Activated CD4-positive, alpha-beta T cell treated with anti-CD3 and anti-CD28 coated beads, Interleukin-2, amount 50 U/mL, for 48 hours (primary cell): ENCODE measurements around the gene SLC30A9.

Source experiments
- DNase-seq, 2 experiments: peaks; one replicate each; pipeline ENCODE4 v3.0.0-alpha.2; 2020

Gene SLC30A9

DNA sequence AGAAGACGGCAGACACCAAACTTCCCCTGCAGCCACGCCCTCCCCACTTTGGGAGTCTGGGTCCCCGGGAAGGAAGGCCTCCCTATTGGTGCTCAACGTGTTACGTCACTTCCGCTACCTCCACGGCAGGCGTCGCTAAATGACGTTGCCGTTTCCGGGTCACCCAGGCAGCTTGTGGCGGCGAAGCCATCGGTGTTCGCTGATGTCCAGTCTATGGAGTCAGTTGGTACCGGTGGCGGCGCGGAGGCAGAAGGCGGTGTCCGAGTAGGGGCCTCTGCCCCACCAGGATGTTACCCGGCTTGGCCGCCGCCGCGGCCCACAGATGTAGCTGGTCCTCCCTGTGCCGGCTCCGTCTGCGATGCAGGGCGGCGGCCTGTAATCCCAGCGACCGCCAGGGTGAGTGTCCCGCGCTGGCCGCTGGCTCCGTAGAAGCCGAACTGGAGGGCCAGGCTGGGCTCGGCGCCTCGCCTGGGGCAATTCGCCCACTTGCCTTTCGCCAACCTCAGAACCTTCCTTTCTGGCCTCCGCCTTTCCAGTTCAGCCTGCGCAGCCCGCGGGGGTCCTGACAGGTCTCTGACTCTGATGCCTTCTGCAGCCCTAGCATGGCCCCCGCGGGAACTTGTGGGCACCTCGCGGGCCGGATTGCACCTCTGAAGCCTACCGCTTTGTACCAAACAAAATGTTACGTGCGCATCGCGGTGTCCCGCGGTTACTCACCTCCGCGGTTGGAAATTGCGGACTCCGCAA is at the start of gene SLC30A9:
SLC30A9 (plus strand) TSS at position 166 of the 747 bp plus-strand sequence; CDS start at position 288, 122 bp downstream.
- peak; percentile 90 to 93 for DNase-seq

DNA sequence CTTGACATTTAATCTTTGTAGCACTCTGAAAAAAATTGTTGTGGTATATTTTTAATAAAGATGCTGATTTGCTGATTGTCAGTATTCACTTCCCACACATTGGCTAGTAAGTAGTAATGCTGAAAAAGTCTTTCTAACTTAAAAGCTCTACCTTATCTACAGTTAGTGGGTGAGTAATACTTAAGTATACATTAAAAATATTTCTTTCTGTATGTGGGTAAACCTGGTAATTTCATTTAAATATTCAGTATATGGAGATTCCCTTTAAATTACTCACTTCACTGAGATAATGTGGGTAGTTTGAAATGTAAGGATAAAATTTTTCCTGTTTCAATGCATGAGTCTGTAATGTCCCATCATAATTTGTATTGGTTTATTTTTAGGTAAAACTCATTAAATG is 49.5 kb upstream of the SLC30A9 start:
- no peak for DNase-seq

DNA sequence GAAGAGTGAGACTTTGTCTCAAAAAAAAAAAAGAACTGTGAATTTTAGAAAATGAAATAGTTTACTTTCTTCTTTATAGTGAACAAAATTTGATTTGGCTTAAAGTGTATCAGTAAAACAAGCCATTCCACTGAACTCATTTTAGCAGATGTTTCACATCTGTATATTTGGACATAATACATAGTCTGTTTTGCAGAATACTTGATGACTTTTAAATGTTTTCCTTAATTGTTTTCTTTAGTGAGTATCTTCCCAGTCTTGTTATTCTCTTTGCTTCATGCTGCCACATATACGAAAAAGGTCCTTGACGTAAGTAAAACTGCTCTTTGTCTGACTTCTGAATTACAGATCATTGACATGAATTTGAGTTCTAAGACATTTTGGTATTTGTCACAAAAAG is 46.8 kb upstream of the SLC30A9 start:
- no peak for DNase-seq

DNA sequence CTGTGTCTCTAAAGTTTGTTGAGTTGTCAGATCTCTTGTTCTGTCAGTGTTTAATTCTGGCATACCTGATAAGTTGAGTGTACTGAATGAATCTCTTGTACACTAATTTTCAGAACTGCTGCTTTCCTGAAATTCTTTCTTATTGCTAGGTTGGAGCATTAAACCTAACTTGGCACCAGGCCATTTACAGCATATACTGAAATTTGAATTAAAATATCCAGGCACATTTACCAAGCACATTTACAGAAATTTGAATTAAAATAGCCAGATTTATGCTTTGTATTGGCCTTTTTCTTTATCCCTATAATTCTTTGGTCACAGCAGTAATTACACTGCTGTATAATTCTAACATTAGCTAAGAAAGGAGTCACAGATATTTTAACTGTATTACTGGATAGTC is 46.2 kb upstream of the SLC30A9 start:
- DNase-seq = no peak

DNA sequence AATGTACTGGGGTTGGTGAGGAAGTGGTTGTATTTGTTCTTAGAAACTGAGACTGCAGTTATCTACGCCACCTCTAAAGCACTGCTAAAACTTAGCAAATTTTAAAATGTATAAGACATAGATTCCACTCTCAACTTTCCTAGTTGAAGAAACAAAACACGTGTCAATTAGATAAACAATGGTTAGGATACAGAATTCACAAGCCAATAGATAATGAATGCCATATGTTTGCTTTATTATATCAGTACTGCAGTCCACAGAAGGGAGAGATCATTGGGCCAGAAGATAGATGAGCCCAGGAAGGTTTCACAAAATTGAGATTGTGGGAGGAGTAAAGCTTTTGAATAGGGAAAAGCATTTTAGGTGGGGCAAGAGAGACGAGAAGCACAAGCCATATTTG is 40.8 kb upstream of the SLC30A9 start:
- DNase-seq = no peak

DNA sequence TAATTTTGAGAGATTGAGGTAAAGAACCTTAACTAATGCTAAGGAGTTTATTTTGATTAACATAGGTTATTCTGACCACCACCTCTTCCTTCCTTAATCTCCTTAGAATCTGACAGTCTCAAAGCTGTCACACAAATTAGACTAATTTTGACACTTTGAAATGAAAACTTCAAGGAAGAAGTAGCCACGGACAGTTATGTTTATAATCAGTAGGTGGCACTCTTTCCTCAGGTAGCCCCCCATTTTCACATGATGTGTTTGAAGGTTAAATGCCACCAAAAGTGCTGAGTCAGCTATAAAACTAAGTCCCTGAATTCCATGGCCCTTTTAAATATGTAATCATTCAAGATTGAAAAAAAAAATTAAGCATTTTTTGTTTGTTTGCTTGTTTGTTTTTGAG is 32.7 kb upstream of the SLC30A9 start:
- no peak for DNase-seq

DNA sequence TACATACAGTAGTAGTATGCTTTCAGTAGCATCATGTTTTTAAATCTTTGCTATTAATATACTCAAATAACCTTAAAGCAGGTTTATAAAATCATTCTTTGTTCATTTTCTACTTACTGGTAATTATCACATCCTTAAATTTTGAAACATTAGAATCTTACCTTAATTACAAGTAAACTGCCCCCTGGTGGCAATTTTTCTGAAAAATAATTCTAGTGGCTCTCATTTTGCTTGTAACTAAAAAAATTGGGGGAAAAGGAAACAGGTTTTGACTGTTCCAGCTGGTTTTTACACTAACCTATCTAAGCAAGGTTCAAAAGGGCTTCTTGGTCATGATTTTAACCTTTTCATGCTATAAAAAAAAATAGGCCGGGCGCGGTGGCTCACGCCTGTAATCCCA is 27.2 kb upstream of the SLC30A9 start:
- DNase-seq = no peak

DNA sequence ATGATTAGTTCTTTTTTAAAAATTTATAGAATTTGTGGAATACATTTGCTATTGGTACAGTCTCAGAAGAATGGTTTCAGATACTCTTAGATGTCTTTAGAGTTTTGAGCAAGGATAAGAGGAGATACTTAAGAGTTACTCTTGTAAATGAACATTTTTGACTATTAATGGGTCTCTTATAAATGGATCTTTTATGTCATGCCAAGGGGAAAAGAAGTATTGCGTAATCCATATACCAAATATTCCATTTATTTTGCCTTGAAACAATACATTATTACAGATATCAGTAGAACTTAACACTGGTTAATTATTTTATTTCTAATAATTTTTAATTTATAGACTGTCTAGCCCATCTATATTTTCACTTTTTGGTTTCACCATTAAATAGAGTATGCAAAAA is 25.9 kb upstream of the SLC30A9 start:
- no peak for DNase-seq

DNA sequence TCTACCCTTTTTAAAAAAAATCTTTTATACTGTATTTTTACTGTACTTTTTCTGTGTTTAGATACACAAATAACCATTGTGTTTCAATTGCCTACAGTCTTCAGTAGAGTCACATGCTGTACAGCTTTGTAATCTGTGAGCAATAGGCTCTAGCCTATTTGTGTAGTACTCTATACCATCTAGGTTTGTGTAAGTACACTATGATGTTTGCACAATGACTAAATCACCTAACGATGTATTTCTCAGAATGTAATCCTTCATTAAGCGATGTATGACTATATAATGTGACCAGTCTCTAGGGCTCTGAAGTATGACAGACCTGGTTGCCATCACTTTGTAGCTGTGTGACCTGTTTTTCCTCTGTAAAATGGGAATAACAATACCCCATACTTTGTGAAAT is 22.9 kb upstream of the SLC30A9 start:
- DNase-seq = no peak

DNA sequence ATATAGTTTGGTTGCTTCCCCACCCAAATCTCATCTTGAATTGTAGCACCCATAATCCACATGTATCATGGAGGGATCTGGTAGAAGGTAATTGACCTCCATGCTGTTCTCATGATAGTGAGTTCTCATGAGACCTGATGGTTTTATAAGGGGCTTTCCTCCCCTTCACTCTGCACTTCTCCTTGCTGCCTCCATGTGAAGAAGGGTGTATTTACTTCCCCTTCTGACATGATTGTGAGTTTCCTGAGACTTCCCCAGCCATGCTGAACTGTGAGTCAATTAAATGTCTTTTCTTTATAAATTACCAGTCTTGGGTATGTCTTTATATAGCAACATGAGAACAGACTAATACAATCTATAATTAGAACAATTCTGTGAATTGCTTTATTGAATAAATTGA is 20.7 kb upstream of the SLC30A9 start:
- no peak for DNase-seq

DNA sequence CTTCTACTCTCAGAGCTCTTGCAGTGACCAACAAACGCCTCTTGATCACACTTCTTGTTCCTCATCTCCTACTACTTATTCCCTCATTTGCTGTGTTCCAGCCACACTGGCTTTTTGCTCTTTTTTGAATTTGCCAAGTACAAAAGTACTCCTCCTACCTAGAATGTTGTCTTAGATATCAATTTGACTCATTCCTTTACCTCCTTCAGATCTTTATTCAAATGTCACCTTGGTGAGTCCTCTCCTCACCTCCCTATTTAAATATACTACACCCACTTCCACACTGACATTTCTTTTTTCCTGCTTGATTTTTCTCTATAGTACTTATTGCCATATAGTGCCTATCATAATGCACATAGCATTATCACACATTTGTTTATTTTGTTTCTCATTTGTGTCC is 15.0 kb upstream of the SLC30A9 start:
- DNase-seq = no peak

DNA sequence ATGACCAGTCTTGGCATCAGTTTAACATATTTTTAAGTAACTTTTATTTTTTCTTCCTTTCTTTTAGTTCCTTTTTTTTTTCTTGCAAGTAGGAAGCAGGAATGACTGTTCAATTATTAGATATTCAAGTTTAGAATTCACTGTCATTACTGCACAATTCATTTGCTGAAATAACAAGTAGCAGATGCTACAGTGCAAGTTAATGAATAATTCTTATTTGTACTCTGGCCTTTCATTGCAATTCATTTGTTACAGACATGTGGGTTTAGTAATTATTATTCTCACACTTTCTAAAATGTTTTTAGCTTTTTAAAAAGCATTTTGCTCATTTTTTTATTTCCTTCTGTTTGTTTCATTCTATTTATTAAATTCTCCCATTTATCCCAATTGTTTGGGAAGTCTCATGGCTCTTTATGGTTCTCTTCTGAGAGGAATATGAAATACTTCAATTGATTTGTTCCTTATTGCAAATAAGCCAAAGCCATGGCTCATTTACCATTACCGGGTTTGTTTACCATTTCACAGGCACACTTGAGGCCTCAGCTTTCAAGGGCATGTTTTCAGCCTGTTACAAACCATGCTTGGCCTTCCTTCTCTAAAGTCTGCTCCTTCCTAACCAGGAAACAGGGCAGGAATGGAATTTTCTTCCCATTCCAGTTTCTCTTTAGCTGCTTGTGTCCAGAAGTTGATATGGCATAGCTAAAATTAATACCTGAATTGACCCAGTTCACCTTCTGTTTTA is 13.4 kb upstream of the SLC30A9 start:
- DNase-seq = no peak

DNA sequence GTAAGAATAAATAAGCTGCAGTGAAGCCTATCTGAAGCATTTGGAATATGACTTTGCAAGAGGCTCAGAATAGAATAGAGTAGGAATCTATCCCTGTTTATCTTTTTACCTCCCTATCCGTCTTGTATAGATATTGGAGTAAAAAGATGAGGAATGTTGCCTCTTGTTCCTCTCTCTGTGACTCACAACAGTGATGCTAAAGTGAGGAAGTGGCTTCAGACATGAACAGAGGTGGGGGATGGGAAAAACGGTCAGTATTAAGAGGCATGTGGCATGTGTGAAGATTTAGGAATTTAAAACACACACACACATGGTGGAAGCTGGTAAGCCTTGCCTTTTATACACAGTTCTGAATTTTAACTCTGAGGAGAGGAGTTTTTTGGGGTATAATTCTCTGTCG is 12.6 kb upstream of the SLC30A9 start:
- no peak for DNase-seq

DNA sequence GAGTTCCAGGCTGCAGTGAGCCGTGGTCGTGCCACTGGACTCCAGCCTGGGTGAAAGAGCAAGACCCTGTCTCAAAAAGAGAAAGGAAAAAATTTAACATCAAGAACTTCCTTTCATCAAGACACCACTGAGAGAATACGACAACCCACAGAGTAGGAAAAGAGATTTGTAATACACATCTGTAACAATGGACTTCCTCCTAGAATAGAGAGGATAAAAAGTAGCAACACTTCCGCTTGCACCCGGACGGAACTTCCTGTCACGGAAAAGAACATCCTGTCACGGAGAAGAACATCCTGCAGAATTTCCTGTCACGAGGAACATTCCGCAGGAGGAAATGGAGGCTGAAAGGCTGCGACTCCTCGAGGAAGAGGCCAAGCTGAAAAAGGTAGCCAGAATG is 8.9 kb upstream of the SLC30A9 start, which contains the start of gene DCAF4L1:
DCAF4L1 (plus strand) TSS at position 301 of the 400 bp plus-strand sequence; CDS start at position 338, 37 bp downstream.
- DNase-seq = no peak

DNA sequence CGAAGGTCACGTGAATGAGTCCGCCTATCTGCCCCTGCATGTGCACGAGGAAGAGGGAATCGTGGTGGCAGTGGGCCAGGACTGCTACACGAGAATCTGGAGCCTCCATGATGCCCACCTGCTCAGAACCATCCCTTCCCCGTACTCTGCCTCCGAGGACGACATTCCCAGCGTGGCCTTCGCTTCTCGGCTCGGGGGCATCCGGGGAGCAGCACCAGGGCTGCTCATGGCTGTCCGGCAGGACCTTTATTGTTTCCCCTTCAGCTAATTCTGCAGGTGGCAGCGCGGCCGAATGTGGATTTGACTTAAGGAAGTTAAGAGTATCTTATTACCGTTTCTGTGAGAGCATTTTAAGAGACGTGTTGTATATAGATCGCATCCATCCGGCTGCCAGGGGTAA is 7.6 kb upstream of the SLC30A9 start:
- DNase-seq = no peak

DNA sequence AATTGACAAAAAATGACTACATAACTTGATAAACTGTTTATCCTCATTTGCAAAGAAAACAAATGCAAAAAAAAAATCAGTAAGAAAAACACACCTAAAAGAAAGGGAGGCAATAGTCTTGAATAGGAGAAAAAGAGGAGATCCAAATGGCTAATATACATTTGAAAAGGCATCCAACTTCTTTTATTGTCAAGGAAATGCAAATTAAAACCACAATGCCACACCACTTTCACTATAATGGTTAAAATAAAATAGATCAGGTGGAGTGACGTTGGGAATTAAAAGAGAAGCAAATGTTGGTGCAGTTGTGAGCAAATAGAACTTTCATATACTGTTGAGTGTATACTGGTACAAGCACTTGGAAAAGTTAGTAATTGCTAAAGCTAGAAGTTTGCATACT is 5.2 kb upstream of the SLC30A9 start:
- no peak for DNase-seq

DNA sequence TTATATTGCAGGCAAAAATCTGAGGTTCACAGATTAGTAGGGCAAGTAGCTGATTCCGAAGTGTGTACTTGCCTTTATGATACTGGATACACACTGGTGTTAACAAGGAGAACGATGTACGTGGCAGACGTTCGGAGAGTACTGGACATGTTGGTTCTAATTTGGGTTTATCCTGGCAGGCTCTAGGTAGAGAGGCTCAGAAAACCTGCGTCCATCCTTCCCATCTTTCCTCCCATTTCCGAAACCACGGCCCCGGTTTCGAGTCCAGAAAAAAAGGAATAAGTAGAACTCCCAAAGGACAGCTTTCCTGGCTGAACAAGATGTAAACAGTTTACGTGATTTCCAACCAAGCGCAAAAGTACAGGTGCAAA is 351 bp upstream of the SLC30A9 start:
- DNase-seq = peak in 1 of 2 experiments; percentile 12

DNA sequence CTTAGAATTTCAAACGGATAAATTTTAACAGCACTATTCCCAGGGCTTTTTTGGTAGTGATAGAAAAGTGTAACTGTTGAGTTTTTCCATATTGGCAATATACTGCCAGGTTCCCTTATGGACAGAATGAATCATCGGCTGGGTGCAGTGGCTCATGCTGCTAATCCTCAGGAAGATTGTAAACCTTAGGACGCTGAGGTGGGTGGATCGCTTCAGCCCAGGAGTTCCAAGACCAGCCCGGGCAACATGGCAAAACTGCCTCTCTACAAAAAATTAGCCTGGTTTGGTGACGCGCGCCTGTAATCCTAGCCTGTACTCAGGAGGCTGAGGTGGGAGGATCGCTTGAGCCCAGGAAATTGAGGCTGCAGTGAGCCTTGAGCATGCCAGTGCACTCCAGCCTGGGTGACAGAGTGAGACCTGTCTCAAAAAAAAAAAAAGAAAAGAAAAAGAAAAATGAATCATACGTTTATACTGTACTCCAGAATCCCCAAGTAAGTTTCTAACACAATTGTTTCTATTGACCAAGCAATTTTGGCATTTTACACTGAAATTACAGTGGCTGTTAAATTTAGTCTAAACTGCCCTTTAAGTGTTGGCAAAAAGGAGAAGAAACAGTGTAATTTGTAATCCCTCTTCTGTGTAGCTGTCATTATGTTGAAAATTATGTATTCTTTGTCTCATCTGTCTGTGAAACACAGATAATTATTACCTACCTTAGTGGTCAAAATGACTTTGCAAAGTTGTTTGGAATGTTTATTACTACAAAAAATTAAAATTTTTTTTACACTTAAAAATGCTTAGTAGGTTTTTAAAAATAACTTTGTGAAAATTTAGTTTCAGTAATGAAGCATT is 1.8 kb downstream of the SLC30A9 start:
- no peak for DNase-seq

DNA sequence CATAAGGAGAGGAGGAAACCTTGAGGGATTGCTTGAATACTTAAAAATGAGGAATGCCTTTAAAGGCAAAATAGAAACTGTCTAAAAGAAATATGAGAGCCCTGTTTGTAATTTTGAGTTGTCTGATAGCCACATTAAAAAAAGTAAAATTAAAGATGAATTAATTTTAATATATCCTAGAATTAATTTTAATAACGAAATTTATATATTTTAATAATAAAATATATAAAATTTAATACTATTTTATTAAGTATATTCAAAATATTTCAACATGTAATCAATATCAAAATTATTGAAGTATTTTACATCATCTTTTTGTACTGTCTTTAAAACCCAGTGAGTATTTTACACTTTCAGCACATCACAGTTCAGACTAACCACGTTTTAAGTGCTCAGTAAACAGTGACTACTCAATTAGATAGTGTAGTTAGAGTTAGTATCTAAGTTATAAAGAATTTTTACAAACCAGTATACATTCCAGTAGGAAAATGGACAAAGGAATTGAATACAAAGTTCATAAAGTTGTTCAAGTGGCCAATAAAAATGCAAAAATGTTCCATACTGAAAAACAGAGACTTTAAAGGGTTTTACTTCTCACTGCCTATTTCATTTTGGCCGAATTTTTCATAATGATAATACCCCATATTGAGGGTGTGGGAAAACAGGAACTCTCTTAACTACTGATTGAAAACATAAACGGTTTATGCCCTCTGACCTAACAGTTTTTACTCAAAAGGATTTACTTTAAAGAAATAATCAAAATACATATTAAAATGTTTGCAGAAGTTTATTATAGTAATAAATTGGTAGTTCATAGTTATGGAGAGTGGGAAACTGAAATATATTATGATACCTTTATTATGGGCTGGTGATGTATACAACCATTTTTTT is 2.9 kb downstream of the SLC30A9 start:
- DNase-seq = no peak

DNA sequence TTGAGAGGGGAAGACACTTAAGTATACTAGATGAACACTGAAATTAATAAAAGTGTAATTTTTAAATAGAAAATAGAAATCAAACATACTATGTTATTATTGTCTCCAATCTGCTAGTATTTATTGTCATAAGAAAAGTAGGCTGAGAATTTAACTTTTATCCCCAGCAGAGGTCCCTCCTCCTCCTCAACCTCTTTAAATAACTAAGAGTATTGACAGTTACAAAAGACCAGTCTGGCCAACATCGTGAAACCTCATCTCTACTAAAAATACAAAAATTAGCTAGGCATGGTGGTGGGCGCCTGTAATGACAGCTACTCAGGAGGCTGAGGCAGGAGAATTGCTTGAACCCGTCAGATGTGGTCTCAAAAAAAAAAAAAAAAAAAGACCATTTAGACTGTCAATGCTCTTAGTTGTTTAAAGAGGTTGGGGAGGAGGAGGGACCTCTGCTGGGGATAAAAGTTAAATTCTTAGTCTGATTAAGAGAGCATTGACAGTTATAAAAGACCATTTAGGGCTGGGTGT is 4.2 kb downstream of the SLC30A9 start:
- DNase-seq = no peak

DNA sequence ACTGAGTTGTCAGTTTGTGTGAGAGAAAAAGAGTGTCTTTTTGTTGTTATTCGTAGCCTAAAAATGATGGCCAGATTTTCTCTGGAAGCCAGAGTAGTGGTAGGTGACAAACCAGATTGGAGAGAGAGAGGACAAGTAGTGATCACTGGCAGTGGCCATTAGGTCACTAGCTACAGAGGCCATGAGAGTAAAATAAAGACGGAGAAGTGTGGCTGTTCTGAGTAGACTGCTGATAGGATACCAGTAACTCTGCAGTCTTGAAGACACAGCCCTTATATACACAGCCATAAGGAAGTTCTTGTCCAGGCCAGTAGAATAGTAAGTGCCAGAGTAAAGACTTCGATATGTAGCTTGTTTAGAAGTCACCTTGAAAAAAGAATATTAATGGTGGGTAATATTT is 7.7 kb downstream of the SLC30A9 start:
- DNase-seq = no peak

DNA sequence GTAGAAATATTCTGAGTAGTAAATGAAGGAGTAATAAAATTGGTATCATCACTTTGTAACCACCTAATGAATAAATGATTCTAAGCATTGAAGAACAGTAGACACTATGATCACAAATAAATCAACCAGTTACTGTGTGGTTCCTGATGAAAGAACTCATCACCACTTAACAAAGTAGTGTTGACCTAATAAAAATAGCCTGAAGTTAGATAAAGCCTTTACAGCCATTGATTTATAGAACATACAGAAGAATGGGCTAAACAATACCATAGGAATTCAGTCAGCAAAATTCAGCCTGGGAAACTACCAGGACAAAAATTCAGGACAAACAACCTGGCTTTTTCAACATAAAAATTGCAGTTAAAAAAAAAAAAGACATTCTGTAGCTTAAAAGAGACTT is 9.0 kb downstream of the SLC30A9 start:
- DNase-seq = no peak
